ENCODE measurements around the gene BBS9. TPM values are rescaled to one million over a fixed set of nuclear protein-coding genes. Genes with fewer than 3 reads are reported as not detected.

BBS9 gene
- total and polyA plus RNA-seq, 4 donors = 2.3 to 9.5 (median 4.5) TPM

GRCh38 chr7:33578166-33578565 is 448.8 kb downstream of the BBS9 start:
- Histone ChIP-seq H3K4me1 (ENCODE audit: control insufficient read depth in 4 of 4, insufficient read depth in 4 of 4, low read length in 3 of 4) (no peaks in the 10 kb centered on the region), H3K27ac (ENCODE audit: low read depth in 1 of 2, low read length in 2 of 2) (no peak overlapping the region), H3K27me3 (ENCODE audit: control insufficient read depth in 4 of 4, insufficient read depth in 4 of 4, low read length in 3 of 4) (no peaks in the 10 kb centered on the region), H3K9me3 (ENCODE audit: control insufficient read depth in 4 of 4, low read length in 3 of 4) (no peaks in the 10 kb centered on the region), H3K9ac (ENCODE audit: low read depth in 1 of 2, low read length in 2 of 2) (no peak overlapping the region), H3K4me3 (ENCODE audit: low read depth in 1 of 3, low read length in 3 of 3) (no peak overlapping the region), H3K36me3 (ENCODE audit: control insufficient read depth in 4 of 4, insufficient read depth in 3 of 4, low read depth in 1 of 4, low read length in 3 of 4) (no peaks in the 10 kb centered on the region)
- DNase-seq (ENCODE audit: low spot score) = no peak
- WGBS = 94% methylated on average over 1 of the region's 1 CpG
- TF ChIP-seq HNF4A (conservative IDR thresholded peaks at IDR 0.05) (no peak), GABPA (IDR thresholded peaks at IDR 0.05 in 1 of 2, conservative IDR thresholded peaks at IDR 0.05 in 1 of 2) (no peak), FOXA2 (IDR thresholded peaks at IDR 0.05) (no peak), JUND (IDR thresholded peaks at IDR 0.05) (no peak), EGR1 (IDR thresholded peaks at IDR 0.05; ENCODE audit: low read depth in 2 of 2) (no peak), REST (IDR thresholded peaks at IDR 0.05) (no peak), CTCF (IDR thresholded peaks at IDR 0.05; ENCODE audit: low read depth, low read length, missing input control) (no peak), MAX (IDR thresholded peaks at IDR 0.05) (no peak), HNF4G (IDR thresholded peaks at IDR 0.05) (no peak), SP1 (IDR thresholded peaks at IDR 0.05) (no peak), RAD21 (IDR thresholded peaks at IDR 0.05) (no peak), YY1 (IDR thresholded peaks at IDR 0.05) (no peak), TAF1 (conservative IDR thresholded peaks at IDR 0.05) (no peak)

GRCh38 chr7:33578881-33579672 is 449.7 kb downstream of the BBS9 start:
- no peak overlapping the region for H3K27ac ChIP-seq (ENCODE audit: low read depth in 1 of 2, low read length in 2 of 2)
- H3K9me3 ChIP-seq (ENCODE audit: control insufficient read depth in 4 of 4, low read length in 3 of 4) = no peaks in the 10 kb centered on the region
- no peak overlapping the region for H3K9ac ChIP-seq (ENCODE audit: low read depth in 1 of 2, low read length in 2 of 2)
- no peaks in the 10 kb centered on the region for H3K27me3 ChIP-seq (ENCODE audit: control insufficient read depth in 4 of 4, insufficient read depth in 4 of 4, low read length in 3 of 4)
- no peak for DNase-seq (ENCODE audit: low spot score)
- H3K4me1 ChIP-seq (ENCODE audit: control insufficient read depth in 4 of 4, insufficient read depth in 4 of 4, low read length in 3 of 4) = no peaks in the 10 kb centered on the region
- WGBS = 95% methylated on average over 5 of the region's 5 CpGs
- no peak overlapping the region for H3K4me3 ChIP-seq (ENCODE audit: low read depth in 1 of 3, low read length in 3 of 3)
- H3K36me3 ChIP-seq (ENCODE audit: control insufficient read depth in 4 of 4, insufficient read depth in 3 of 4, low read depth in 1 of 4, low read length in 3 of 4) = no peaks in the 10 kb centered on the region
- no peak for TF ChIP-seq EGR1 (IDR thresholded peaks at IDR 0.05; ENCODE audit: low read depth in 2 of 2)
- no peak for TF ChIP-seq HNF4G (IDR thresholded peaks at IDR 0.05)
- TF ChIP-seq NR2F2 (IDR thresholded peaks at IDR 0.05) = no peak
- TF ChIP-seq RXRA (IDR thresholded peaks at IDR 0.05) = no peak
- no peak for TF ChIP-seq ATF3 (IDR thresholded peaks at IDR 0.05)
- TF ChIP-seq RAD21 (IDR thresholded peaks at IDR 0.05) = no peak
- TF ChIP-seq YY1 (IDR thresholded peaks at IDR 0.05) = no peak
- TF ChIP-seq REST (IDR thresholded peaks at IDR 0.05) = no peak
- no peak for TF ChIP-seq MAX (IDR thresholded peaks at IDR 0.05)
- no peak for TF ChIP-seq CTCF (IDR thresholded peaks at IDR 0.05; ENCODE audit: low read depth, low read length, missing input control)
- TF ChIP-seq FOXA1 (IDR thresholded peaks at IDR 0.05) = no peak
- TF ChIP-seq HNF4A (conservative IDR thresholded peaks at IDR 0.05) = no peak
- no peak for TF ChIP-seq TAF1 (conservative IDR thresholded peaks at IDR 0.05)
- TF ChIP-seq GABPA (IDR thresholded peaks at IDR 0.05 in 1 of 2, conservative IDR thresholded peaks at IDR 0.05 in 1 of 2) = no peak
